ENCODE results near the gene KRT35. TPM values are rescaled to one million over a fixed set of nuclear protein-coding genes. Genes with fewer than 3 reads are reported as not detected.

KRT35 gene
- total and polyA plus RNA-seq, 2 of the 13 experiments (the other 11 are each of a cell fraction or from before 2014, with no cell fraction given): not detected

DNA sequence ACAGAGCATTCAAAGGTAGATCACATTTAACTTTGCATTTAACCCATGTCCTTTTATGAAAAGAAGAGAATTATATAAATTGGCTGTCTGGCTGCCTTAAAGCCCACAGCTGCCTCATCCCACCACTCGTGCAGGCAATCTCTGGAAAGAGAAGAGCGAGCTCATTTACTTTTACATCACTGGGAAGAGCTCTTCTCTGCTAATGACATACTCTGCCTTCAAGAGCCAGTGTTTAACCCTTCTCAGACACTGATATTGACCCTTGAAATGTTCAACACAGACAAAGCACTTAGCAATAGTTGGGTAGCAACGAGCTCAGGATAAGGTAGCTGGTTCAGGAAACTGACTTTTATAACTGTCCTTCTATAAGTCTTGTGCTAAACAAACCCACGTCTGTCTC lies 46.9 kb downstream of the KRT35 start (continued):
- TF ChIP-seq, protein P1, sequence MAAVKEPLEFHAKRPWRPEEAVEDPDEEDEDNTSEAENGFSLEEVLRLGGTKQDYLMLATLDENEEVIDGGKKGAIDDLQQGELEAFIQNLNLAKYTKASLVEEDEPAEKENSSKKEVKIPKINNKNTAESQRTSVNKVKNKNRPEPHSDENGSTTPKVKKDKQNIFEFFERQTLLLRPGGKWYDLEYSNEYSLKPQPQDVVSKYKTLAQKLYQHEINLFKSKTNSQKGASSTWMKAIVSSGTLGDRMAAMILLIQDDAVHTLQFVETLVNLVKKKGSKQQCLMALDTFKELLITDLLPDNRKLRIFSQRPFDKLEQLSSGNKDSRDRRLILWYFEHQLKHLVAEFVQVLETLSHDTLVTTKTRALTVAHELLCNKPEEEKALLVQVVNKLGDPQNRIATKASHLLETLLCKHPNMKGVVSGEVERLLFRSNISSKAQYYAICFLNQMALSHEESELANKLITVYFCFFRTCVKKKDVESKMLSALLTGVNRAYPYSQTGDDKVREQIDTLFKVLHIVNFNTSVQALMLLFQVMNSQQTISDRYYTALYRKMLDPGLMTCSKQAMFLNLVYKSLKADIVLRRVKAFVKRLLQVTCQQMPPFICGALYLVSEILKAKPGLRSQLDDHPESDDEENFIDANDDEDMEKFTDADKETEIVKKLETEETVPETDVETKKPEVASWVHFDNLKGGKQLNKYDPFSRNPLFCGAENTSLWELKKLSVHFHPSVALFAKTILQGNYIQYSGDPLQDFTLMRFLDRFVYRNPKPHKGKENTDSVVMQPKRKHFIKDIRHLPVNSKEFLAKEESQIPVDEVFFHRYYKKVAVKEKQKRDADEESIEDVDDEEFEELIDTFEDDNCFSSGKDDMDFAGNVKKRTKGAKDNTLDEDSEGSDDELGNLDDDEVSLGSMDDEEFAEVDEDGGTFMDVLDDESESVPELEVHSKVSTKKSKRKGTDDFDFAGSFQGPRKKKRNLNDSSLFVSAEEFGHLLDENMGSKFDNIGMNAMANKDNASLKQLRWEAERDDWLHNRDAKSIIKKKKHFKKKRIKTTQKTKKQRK (IDR thresholded peaks at IDR 0.05; ENCODE audit: low read length): no peak
- TF ChIP-seq, protein P2, sequence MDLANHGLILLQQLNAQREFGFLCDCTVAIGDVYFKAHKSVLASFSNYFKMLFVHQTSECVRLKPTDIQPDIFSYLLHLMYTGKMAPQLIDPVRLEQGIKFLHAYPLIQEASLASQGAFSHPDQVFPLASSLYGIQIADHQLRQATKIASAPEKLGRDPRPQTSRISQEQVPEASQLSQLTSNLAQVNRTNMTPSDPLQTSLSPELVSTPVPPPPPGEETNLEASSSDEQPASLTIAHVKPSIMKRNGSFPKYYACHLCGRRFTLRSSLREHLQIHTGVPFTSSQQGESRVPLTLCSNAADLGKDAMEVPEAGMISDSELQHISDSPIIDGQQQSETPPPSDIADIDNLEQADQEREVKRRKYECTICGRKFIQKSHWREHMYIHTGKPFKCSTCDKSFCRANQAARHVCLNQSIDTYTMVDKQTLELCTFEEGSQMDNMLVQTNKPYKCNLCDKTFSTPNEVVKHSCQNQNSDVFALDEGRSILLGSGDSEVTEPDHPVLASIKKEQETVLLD (CRISPR knock-in tag; IDR thresholded peaks at IDR 0.05; ENCODE audit: low read depth): no peak
- TF ChIP-seq ZNF274 (CRISPR knock-in tag; IDR thresholded peaks at IDR 0.05) (no peak), SNRNP70 (IDR thresholded peaks at IDR 0.05; ENCODE audit: low read depth, low read length) (no peak), FIP1L1 (IDR thresholded peaks at IDR 0.05; ENCODE audit: borderline replicate concordance, insufficient read depth, low read depth, low read length) (no peak)
- TF ChIP-seq, protein P3, sequence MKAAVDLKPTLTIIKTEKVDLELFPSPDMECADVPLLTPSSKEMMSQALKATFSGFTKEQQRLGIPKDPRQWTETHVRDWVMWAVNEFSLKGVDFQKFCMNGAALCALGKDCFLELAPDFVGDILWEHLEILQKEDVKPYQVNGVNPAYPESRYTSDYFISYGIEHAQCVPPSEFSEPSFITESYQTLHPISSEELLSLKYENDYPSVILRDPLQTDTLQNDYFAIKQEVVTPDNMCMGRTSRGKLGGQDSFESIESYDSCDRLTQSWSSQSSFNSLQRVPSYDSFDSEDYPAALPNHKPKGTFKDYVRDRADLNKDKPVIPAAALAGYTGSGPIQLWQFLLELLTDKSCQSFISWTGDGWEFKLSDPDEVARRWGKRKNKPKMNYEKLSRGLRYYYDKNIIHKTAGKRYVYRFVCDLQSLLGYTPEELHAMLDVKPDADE (CRISPR knock-in tag; IDR thresholded peaks at IDR 0.05): no peak

DNA sequence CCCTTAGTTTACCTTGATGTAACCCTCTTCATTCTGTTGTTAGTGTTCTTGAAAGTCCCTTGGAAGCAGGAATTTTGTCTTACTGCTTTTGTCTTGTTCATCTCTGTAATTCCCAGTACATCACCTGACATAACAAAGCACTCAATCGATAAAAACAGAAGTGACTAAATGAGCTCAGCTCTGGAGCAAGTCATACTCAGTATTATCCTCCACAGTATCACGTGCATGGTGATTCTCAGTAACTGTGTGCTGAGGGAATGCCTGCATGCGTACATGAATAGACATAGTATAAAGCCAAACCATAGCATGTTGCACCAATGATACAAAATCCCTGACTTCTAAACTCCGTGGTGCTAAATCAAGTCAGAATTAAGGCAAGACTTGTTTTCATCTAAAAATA lies 47.4 kb downstream of the KRT35 start:
- Histone ChIP-seq H3K4me1 (ENCODE audit: insufficient read depth, low read length) (peaks cover 11% of the 10 kb centered on the region; the same call in 1 of the 2 replicates), H2AFZ (ENCODE audit: low read length) (no peak overlapping the region), H3K4me3 (replicated peaks in 1 of 3; ENCODE audit: insufficient read depth in 1 of 3, low read depth in 2 of 3, low read length in 3 of 3) (no peak overlapping the region), H3K36me3 (replicated peaks in 1 of 2; ENCODE audit: control insufficient read depth in 1 of 2, insufficient read depth in 2 of 2, low read length in 2 of 2) (no peaks in the 10 kb centered on the region), H3K4me2 (ENCODE audit: low read depth, low read length) (no peak overlapping the region), H4K20me1 (ENCODE audit: insufficient read depth, low read length) (no peaks in the 10 kb centered on the region), H3K27ac (ENCODE audit: extremely low read length, insufficient read depth, low read length) (no peak overlapping the region), H3K27me3 (ENCODE audit: control insufficient read depth in 1 of 2, insufficient read depth in 2 of 2, low read length in 2 of 2) (no peaks in the 10 kb centered on the region; a peak in 1 of 5 replicates), H3K9me3 (ENCODE audit: low read length) (no peaks in the 10 kb centered on the region), H3K9ac (ENCODE audit: insufficient read depth, low read depth, low read length) (no peak overlapping the region), H3K79me2 (ENCODE audit: insufficient read depth, low read length) (no peaks in the 10 kb centered on the region)
- POLR2A ChIA-PET: no interaction called here
- no peak for DNase-seq (ENCODE audit: low spot score)
- 34% methylated on average over 4 of the region's 4 CpGs for WGBS (ENCODE audit: low lambda C conversion rate)
- CTCF ChIA-PET (ENCODE audit: low intra/inter-chr PET ratio, low total read pairs): no interaction called here
- no TSS peak for BruUV-seq (replicated peaks)
- FAIRE-seq: no peak
- in situ Hi-C loops (cut with HindIII; ENCODE audit: extremely low pct_ligation_motif_present, low pct_unique_long_range_greater_than_20kb): no loop called here
- no peak for ATAC-seq
- intact Hi-C loops (cut with micrococcal nuclease; ENCODE audit: unreplicated experiment): no loop called here
- no peak for TF ChIP-seq HDAC2 (CRISPR knock-in tag; IDR thresholded peaks at IDR 0.05)
- TF ChIP-seq, protein P4, sequence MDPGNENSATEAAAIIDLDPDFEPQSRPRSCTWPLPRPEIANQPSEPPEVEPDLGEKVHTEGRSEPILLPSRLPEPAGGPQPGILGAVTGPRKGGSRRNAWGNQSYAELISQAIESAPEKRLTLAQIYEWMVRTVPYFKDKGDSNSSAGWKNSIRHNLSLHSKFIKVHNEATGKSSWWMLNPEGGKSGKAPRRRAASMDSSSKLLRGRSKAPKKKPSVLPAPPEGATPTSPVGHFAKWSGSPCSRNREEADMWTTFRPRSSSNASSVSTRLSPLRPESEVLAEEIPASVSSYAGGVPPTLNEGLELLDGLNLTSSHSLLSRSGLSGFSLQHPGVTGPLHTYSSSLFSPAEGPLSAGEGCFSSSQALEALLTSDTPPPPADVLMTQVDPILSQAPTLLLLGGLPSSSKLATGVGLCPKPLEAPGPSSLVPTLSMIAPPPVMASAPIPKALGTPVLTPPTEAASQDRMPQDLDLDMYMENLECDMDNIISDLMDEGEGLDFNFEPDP (CRISPR knock-in tag; conservative IDR thresholded peaks at IDR 0.05): no peak
- TF ChIP-seq, protein P5, sequence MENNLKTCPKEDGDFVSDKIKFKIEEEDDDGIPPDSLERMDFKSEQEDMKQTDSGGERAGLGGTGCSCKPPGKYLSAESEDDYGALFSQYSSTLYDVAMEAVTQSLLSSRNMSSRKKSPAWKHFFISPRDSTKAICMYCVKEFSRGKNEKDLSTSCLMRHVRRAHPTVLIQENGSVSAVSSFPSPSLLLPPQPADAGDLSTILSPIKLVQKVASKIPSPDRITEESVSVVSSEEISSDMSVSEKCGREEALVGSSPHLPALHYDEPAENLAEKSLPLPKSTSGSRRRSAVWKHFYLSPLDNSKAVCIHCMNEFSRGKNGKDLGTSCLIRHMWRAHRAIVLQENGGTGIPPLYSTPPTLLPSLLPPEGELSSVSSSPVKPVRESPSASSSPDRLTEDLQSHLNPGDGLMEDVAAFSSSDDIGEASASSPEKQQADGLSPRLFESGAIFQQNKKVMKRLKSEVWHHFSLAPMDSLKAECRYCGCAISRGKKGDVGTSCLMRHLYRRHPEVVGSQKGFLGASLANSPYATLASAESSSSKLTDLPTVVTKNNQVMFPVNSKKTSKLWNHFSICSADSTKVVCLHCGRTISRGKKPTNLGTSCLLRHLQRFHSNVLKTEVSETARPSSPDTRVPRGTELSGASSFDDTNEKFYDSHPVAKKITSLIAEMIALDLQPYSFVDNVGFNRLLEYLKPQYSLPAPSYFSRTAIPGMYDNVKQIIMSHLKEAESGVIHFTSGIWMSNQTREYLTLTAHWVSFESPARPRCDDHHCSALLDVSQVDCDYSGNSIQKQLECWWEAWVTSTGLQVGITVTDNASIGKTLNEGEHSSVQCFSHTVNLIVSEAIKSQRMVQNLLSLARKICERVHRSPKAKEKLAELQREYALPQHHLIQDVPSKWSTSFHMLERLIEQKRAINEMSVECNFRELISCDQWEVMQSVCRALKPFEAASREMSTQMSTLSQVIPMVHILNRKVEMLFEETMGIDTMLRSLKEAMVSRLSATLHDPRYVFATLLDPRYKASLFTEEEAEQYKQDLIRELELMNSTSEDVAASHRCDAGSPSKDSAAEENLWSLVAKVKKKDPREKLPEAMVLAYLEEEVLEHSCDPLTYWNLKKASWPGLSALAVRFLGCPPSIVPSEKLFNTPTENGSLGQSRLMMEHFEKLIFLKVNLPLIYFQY (CRISPR knock-in tag; IDR thresholded peaks at IDR 0.05; ENCODE audit: borderline replicate concordance): no peak
- no peak for TF ChIP-seq REXO4 (CRISPR knock-in tag; IDR thresholded peaks at IDR 0.05; ENCODE audit: borderline replicate concordance)
- no peak for TF ChIP-seq ZMYM3 (CRISPR knock-in tag; IDR thresholded peaks at IDR 0.05)
